HG02588 (cell line): Measurements from ENCODE around the gene DTX1.

ENCODE experiments used
- ATAC-seq: cut with Tn5 transposase; IDR thresholded peaks from one replicate; pipeline ENCODE4 v1.9.1; 2021; ENCODE audit warnings: mild to moderate bottlenecking, moderate library complexity; ENCODE audit not compliant: unreplicated experiment

DTX1 gene

GRCh38 chr12:113056631-113057488 lies at the start of gene DTX1:
Gene DTX1, plus strand, starts transcription at chr12:113056730. Its CDS starts 1,463 bp downstream, at chr12:113058193.
- ATAC-seq: no peak

DNA sequence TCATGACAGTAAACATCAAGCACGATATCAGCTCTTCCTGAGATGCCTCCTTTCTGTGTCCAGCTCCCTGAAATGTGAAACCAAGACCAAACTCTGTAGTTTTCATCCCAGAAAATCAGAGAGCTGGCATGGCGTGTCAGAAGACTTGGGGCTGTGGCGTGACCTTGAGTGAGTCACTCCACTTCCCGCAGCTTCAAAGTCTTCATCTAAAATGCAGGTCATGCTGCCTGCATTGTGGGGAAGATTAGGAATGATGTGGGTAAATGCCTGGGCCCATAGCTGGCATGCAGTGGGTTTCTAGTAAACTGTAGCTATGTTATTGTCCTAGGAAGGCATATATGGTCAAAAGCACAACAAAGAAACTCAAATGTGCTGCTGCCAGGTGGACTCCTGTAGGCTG lies 49.4 kb upstream of the DTX1 start:
- no peak for ATAC-seq

DNA sequence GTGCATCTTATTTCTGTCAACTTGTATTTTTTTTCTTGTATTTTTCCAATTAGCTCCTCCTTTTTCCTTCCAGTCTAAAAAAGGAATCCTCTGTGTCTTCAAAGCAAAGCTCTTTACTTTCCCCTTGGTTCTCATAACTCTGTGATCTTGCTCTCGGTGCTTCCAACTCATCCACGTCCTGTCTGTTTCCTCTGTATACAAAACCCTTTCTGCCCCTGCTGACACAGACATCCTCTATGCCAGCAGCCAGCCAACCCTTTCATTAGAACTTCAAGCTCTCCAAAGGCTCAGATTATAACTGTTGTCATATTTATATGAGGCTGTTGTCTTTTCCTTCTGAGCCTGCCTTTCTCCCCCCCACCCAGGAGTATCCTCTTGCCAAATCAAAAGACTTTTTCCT lies 45.8 kb upstream of the DTX1 start:
- no peak for ATAC-seq

DNA sequence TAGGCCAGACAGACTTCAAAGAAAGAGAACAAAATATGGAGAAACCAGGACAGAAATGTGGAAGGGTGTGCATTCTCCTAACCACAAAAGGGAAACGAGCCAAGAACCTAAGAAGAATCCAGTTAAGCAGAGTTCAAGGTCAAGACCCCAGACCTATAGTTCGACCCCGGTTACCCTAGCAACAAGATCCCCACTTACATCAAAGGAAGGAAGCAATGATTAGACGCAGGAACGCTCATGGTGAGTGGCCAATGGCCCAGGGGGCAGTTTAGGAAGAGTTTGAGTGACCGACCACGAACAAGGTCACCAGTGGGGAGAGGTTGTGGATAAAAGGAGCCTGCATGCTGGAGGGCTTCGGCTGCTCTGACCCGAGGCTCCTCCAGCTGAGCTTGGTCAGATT lies 42.0 kb upstream of the DTX1 start:
- ATAC-seq: no peak

DNA sequence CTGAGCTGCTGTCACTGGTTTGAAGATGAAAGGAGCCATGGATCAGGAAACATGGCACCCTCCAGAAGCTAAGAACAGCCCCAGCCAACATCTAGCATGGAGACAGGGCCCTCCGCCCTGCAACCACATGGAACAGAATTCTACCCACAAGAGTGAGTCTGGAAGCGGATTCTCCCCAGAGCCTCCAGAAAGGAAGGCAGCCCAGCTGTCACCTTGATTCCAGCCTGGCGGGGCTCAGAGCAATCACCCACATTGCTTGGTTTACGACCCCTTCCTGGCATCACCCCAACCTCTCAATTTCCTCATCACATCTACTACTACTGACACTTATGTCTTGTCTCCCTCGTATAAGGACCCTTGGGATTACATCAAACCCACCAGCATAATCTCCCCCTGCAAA lies 39.7 kb upstream of the DTX1 start:
- ATAC-seq: no peak

DNA sequence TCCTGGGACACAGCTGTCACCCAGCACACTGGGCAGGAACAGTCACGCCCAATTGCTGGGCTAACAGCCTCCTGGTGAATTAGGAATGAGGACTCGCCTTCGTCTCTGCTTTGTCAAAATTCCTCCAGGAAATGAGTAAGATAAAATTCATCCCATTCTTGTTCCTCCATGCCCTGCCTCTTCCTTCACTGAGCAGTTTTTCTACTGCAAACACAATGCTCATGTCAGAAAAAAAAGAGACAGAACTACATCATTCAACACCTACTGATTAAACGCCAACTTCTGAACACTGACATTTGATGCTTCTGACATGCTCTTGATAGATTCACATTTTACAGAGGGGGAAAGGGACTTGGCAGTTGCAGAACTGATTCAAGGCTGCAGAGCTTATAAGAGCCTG lies 37.5 kb upstream of the DTX1 start:
- no peak for ATAC-seq

DNA sequence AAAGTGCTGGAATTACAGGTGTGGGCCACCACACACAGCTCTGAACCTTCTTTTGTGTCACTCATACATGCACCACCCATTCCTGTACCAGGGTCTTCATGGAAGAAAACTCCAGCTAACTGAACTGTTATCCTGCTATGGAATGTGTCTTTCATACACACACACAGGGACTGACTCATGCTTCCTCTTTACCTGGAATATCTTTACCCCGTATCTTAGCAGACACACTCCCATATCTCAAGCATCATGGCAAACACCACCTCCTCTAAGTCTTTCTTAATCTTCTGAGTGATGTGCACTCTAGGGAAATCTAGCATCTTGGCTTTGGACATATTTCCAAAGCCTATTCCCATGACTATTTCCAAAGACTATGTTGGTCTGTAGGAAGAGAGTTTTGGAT lies 35.0 kb upstream of the DTX1 start:
- no peak for ATAC-seq

GRCh38 chr12:113022563-113023297 lies 33.8 kb upstream of the DTX1 start:
- ATAC-seq: no peak

DNA sequence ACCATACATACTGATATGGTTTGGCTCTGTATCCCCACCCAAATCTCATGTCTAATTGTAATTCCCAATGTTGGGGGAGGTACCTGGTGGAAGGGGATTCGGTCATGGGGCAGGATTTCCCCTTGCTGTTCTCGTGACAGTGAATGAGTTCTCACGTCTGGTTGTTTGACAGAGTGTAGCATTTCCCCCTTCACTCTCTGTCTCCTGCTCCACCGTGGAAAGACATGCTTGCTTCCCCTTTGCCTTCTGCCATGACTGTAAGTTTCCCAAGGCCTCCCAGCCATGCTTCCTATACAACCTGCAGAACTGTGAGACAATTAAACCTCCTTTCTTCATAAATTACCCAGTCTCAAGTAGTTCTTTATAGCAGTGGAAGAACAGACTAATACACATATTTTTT lies 28.8 kb upstream of the DTX1 start:
- ATAC-seq: no peak

DNA sequence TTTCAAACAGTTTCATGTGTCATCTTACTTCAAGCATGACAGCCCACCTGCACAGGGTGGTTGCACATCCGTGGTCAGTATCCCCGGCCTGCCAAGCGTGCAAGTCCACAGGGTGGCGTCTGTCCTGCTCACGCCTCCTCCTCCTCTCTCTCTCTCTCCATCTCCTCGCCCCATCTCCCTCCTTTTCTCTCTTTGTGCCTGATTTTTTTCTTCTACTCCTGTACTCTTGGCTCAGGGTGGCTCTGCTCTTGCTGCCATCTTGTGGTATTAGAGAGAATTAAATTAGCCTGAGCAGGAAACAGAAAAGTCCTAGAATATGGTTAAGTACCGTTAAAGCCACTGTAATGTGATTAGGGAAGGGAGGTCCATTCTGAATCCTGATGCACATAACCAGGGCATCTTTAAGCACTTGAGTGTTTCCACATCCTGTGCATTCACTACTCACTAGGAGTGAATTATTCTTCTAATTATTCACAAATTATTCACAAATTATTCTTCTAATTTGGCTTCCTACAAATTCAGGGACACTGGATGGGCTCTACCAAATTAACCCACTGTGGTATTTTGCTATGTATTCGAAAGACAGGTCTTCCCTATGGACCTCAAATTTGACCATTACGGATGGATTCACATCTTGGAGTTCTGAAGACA lies 25.5 kb upstream of the DTX1 start:
- ATAC-seq: no peak

DNA sequence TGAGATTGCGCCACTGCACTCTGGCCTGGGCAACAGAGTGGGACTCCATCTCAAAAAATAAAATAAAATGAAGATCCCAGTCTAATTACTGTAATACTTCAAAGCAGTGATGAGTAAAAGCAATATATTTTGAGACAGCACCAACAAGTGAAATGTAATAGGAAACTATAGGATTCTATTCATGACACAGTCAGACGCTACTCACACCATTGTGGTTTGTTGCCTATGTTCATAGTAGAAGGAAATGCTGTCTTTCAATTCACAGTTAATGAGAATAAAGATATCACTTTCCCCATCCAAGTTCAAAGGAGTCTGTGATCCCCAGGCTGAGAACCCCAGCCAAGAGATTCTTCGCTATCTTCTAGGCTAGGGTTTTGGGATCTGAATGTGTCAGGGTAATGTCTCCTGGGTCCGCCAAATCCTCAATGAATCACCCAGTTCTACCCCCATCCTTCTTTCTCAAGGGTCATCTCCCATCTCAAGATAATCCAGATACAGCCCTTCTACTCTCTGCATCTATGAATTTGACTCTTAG lies 16.6 kb upstream of the DTX1 start:
- ATAC-seq: no peak

- ATAC-seq: no peak
These were observed 15.8 kb upstream of the DTX1 start for GRCh38 chr12:113040722-113041171.

- no peak for ATAC-seq
These were observed 15.0 kb upstream of the DTX1 start for GRCh38 chr12:113041560-113041959.

GRCh38 chr12:113043240-113043639 lies 13.3 kb upstream of the DTX1 start:
- ATAC-seq: no peak

DNA sequence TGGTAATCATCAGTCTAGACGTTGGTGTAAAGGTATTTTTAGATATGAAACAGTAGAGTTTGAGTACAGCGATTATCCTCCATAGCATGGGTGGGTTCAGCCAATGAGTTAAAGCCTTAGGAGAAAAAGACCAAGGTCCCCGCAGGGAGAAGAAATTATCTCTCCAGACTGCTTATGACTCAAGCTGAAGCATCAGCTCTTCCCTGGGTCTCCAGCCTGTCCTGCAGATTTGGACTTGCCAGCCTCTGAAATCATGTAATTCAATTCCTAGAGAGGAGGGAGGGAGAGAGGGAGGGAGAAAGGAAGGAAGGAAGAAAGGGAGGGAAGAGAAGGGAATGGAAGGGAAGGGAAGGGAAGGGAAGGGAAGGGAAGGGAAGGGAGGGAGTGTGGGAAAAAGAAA lies 12.0 kb upstream of the DTX1 start:
- ATAC-seq: no peak

DNA sequence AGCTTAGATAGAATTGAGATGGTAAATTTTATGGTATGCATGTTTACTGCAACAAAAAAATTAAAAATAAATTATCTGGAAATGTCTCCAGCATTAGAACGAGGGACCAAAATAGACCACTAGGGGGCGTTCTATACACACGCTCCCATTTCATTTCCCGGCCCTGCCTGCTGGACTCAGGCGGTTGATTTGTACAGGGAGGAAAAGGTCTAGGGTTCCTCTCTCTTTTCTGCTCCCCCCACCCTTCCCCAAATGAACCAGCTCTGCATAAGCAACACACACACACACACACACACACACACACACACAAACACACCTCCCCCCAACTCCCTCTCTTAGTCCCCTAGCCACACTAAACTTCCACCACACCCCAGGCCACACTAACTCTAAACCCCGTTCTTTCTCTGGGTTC lies 7.8 kb upstream of the DTX1 start:
- no peak for ATAC-seq

GRCh38 chr12:113049976-113050742 lies 6.4 kb upstream of the DTX1 start:
- no peak for ATAC-seq

DNA sequence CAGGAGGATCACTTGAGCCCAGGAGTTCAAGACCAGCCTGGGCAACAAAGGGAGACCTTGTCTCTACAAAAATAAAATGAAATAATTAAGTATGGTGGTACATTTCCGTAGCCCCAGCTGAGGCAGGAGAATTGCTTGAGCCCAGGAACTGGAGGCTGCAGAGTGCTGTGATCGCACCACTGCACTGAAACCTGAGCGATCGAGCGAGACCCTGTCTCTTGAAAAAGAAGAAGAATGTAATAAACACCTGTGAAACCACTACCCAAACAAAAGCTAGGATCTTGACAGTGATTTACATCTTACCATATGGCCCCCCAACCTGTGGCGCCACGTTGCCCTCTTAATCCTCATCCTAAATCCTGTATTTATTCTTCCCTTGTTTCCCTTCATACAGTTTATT lies 5.7 kb upstream of the DTX1 start:
- no peak for ATAC-seq

- ATAC-seq: no peak
These were observed 4.8 kb upstream of the DTX1 start for GRCh38 chr12:113051759-113052158.

DNA sequence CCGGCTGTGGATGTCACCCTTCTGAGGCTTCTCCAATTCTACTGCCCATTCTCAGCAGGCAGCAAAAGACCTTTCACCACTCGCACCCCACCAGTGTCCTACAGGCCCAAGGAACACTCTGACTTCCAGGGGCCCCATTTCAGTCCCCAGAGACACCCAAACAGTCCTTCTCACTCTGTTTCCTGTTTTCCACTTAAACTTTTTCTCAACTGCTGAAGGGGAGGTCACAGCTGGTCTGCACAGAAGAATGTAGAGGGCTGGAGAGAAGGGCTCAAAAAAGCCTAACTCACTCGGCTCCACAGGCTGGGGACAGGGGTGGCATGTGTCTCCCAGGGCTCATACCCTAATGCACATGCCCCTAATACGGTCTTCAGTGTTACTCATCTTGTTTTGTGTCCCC lies 4.2 kb upstream of the DTX1 start:
- ATAC-seq: no peak
